GM18867 (cell line): Measurements from ENCODE around the gene TAOK3.
"Not testable (repeated sequence)": the region's sequence is repeated elsewhere in the genome, so short reads cannot be mapped to it uniquely, and the experiment has no call there.

Source experiments
- ATAC-seq: cut with Tn5 transposase; IDR thresholded peaks from one replicate; pipeline ENCODE4 v1.9.1; 2021; ENCODE audit warnings: mild to moderate bottlenecking, moderate library complexity; ENCODE audit not compliant: unreplicated experiment

TAOK3 gene

GRCh38 chr12:118151755-118152154 lies 221.0 kb downstream of the TAOK3 start:
- no peak for ATAC-seq

DNA sequence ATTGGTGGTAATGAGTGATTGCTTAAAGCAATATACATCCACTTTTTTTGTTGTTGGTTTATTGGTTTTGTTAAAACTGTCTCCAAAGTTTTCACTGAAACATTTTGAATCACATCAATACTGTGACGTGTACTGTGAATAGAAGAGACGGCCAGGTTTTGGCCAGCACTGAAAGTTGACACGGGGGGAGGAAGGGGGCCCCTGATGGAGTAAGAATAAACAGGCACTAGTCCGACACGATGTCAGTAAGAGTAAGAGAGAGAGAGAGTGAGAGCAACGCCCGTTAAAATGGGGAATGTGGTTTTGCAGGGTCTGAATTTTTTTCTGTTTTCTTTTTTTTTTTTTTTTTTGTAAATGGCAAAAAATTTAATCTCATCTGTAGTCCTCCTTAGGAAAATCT lies 222.1 kb downstream of the TAOK3 start:
- no peak for ATAC-seq

GRCh38 chr12:118148287-118148686 lies 224.4 kb downstream of the TAOK3 start:
- ATAC-seq: no peak

GRCh38 chr12:118145798-118146156 lies 226.9 kb downstream of the TAOK3 start:
- ATAC-seq: no peak

- ATAC-seq: peak; percentile 59
Observed at GRCh38 chr12:118145113-118145797, 227.5 kb downstream of the TAOK3 start.

GRCh38 chr12:118144499-118144898 lies 228.2 kb downstream of the TAOK3 start:
- ATAC-seq: no peak

- ATAC-seq: no peak
Observed at GRCh38 chr12:118140825-118141224, 231.9 kb downstream of the TAOK3 start.

GRCh38 chr12:118137148-118137678 lies 235.5 kb downstream of the TAOK3 start:
- ATAC-seq: no peak

DNA sequence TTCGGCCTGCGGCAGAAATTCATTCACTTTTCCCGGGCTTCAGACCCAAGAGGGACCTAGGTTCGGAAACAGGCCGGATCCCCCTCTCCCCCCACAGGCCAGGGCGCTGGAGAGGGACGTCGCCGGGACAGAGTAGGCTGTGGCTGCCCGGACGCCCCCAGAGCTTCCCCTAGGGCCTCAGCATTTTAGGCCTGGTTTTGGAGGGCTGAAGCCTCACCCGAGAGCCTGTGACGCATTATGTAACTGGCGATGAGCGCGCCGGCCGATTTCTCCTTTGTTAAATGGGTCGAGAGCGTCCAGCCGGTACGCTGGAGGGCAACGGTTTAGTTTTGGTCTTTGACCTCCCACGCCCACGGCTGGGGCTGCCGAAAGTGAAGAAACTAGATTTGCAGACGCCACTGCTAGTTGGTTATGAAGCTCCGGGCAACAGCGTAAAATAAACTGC lies 236.1 kb downstream of the TAOK3 start:
- peak; percentile 35 for ATAC-seq

DNA sequence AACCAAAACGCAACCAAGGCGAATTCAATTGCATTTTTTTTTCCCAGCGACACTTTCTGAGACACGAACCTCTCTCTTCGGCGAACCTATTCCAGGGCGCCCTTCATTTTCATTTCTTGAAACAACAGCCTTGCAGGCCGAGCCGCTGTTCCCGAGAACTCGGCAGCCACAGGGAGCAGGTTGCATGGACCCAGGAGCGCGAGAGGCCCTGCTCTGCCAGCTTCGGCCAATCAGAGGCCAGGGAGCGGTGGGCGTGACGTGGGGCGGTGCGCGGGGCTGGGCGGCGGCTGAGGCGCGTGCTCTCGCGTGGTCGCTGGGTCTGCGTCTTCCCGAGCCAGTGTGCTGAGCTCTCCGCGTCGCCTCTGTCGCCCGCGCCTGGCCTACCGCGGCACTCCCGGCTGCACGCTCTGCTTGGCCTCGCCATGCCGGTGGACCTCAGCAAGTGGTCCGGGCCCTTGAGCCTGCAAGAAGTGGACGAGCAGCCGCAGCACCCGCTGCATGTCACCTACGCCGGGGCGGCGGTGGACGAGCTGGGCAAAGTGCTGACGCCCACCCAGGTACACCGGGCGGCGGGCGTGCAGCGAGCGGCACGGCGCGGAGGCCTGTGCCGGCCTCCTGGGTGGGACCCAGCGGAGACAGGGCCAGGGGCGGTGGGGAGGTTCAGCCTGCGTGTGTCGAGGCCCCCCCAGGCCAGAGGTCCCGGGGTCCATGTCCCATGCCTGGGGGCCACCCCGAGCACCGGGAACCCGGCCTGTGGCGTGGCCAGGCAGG lies 236.7 kb downstream of the TAOK3 start, which contains the start of gene PEBP1:
TSS of gene PEBP1 (plus strand) at position 337 of the 771 bp plus-strand sequence. CDS start at position 423, 86 bp downstream.
- ATAC-seq: peak; percentile 96

DNA sequence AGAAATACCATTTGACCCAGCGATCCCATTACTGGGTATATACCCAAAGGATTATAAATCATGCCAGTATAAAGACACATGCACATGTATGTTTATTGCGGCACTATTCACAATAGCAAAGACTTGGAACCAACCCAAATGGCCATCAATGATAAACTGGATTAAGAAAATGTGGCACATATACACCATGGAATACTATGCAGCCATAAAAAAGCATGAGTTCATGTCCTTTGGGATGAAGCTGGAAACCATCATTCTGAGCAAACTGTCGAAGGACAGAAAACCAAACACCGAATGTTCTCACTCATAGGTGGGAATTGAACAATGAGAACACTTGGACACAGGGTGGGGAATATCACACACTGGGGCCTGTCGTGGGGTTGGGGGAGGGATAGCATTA lies 243.3 kb downstream of the TAOK3 start:
- not testable (repeated sequence) for ATAC-seq

GRCh38 chr12:118127867-118128266 lies 244.8 kb downstream of the TAOK3 start:
- ATAC-seq: no peak

GRCh38 chr12:118126119-118126757 lies 246.5 kb downstream of the TAOK3 start:
- ATAC-seq: no peak

GRCh38 chr12:118125743-118126118 lies 247.0 kb downstream of the TAOK3 start:
- no peak for ATAC-seq

DNA sequence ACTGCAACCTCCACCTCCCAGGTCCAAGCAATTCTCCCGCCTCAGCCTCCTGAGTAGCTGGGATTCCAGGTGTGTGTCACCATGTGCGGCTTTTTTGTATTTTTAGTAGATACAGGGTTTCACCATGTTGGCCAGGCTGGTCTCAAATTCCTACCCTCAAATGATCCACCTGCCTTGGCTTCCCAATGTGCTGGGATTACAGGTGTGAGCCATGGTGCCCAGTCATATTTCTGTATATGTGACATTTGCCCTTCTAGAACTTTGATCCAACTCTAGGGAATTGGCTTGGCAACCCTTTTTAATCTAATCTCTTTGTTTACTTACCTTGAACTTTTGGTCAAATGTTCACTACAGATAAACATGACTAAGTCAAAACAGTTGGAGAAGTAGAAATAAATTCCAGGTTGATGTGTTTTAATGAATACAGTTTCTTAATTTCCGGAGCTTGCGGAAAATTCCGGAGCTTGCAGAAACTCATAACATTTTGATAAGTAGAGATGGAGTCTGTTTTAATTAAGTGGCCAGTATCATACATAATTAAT lies 248.3 kb downstream of the TAOK3 start:
- no peak for ATAC-seq

DNA sequence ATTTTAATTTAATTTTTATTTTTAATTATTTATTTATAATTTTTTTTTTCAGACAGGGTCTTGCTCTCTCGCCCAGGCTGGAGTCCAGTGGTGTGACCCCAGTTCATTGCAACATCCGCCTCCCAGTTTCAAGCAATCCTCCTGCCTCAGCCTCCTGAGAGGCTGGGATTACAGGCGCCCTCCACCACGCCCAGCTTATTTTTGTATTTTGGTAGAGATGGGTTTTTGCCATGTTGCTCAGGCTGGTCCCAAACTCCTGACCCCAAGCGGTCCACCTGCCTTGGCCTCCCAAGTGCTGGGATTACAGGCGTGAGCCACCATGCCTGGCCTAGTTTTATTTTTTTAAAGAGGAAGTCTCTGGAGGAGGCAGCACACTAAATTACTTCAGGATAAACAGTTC lies 250.4 kb downstream of the TAOK3 start:
- no peak for ATAC-seq

GRCh38 chr12:118120579-118121363 lies 251.9 kb downstream of the TAOK3 start:
- ATAC-seq: peak; percentile 60

DNA sequence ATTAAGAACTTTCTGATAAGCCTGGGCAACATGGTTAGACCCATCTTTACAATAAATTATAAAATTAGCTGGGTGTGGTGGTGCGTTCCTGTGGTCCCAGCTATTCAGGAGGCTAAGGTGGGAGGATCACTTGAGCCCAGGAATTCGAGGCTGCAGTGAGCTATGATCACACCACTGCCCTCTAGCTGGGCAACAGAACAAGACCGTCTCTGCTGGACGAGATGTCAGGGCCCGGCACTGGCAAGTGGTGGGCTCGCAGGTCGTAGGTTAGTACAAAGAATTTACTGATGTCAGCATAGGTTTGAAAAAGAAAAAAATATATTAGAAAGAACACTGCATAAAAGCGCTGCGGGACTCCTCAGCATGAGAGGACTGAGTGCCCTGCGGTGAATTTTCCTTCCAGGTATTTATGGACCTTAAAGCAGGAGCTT lies 253.2 kb downstream of the TAOK3 start:
- ATAC-seq: no peak

DNA sequence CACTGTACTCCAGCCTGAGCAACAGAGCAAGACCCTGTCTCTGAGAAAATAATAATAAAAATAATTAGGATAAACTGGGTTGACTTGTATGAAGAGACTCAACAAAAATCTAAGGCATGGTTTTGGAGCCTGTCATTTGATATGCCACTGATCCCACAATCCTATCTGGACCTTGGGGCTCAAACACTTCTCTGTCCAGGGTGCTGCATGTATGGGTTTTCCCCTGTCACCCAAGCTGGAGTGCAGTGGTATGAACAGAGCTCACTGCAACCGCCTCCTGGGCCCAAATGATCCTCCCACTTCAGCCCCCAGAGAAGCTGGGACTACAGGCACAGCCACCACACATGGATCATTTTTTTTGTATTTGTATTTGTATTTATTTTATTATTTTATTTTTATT lies 263.6 kb downstream of the TAOK3 start:
- no peak for ATAC-seq

DNA sequence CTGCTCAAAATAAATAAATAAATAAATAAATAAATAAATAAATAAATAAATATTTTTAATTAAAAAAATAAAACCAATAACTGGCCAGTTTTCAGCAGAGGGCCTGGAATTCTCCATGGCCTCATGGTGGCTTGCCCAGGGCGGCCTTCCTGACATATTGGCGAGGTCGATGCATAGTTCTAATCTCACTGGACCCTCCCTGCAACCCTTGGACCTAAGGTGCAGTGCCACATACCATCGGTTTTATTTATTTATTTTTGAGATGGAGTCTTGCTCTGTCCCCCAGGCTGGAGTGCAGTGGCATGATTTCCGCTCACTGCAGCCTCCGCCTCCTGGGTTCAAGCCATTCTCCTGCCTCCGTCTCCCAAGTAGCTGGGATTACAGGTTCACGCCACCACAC lies 265.0 kb downstream of the TAOK3 start:
- no peak for ATAC-seq
